Upper lobe of left lung (tissue), 6 donors: ENCODE results near the gene GDF10. TPM values are rescaled to one million over a fixed set of nuclear protein-coding genes. Genes with fewer than 3 reads are reported as not detected.

Experiments used
- ATAC-seq, 2 donors: fragments of 200-7000 bp; cut with Tn5 transposase; one replicate each; pipeline ENCODE4 v1.9.1; 2022; ENCODE audit warnings: mild to moderate bottlenecking in 2 of 2, moderate library complexity in 2 of 2; ENCODE audit not compliant: low FRiP score in 2 of 2
- DNase-seq, 2 donors: peaks; one replicate each; pipeline ENCODE4 v3.0.0-alpha.2; 2019 to 2020
- H3K27ac ChIP-seq, 4 donors: fragments of 200-600 bp; sonication (generic); one replicate each; pipeline ENCODE4 v1.5.1; 2016 to 2019
- H3K27me3 ChIP-seq, 4 donors: fragments of 200-600 bp; sonication (generic); one replicate each; pipeline ENCODE4 v1.5.1; 2017 to 2019
- H3K36me3 ChIP-seq, 4 donors: fragments of 200-600 bp; sonication (generic); one replicate each; pipeline ENCODE4 v1.5.1; 2016 to 2019
- H3K4me1 ChIP-seq, 4 donors: fragments of 200-600 bp; sonication (generic); one replicate each; pipeline ENCODE4 v1.5.1; 2018 to 2019
- H3K4me3 ChIP-seq, 4 donors: fragments of 200-600 bp; sonication (generic); one replicate each; pipeline ENCODE4 v1.5.1; 2017 to 2019; ENCODE audit warnings: mild to moderate bottlenecking in 2 of 4, moderate library complexity in 1 of 4
- H3K9me3 ChIP-seq, 4 donors: fragments of 200-600 bp; sonication (generic); one replicate each; pipeline ENCODE4 v1.5.1; 2018 to 2019
- CTCF ChIP-seq, 6 experiments: fragments of 450-650 bp in 4 of 6; fragments of 200-600 bp in 2 of 6; sonication (generic) in 2 of 6; IDR thresholded peaks; one replicate each; pipeline ENCODE4 v1.5.1; 2016 to 2019; ENCODE audit warnings: antibody characterized with exemption in 6 of 6
- EP300 ChIP-seq, 4 donors: sonication (generic); formaldehyde crosslinking; IDR thresholded peaks; one replicate each; pipeline ENCODE4 v1.5.1; 2017; ENCODE audit warnings: antibody characterized with exemption in 4 of 4, control low read depth in 2 of 4
- POLR2A ChIP-seq, 4 donors: fragments of 450-650 bp; IDR thresholded peaks; one replicate each; pipeline ENCODE4 v1.5.1; 2016 to 2017; ENCODE audit warnings: antibody characterized with exemption in 4 of 4, mild to moderate bottlenecking in 2 of 4
- POLR2AphosphoS5 ChIP-seq, 2 donors: sonication (generic); formaldehyde crosslinking; IDR thresholded peaks; one replicate each; pipeline ENCODE4 v1.5.1; 2017; ENCODE audit warnings: antibody characterized with exemption in 2 of 2
- WGBS, 2 donors: methylation state at CpG; one replicate each; pipeline ENCODE4 v1.1.5; 2017 to 2018; 5-methylcytosine and 5-hydroxymethylcytosine counted together
- total RNA-seq, 6 donors: library from RNA; depleted of rRNA in 4 of 6; stranded (reverse); fragments of >200 nt in 4 of 6; gene quantifications; one replicate each; pipeline versions ENCODE4 v1.1.0 to v1.2.1, GENCODE V29; 2016 to 2021
- donor health status: DM: no; HTN: no; CAD: no; lungs with moderate emphysema.
- donor health status: DM: no; HTN: yes; CAD: no; lungs with severe emphysema.

Gene GDF10
- total RNA-seq, 6 donors from 2014 or later, result 1.8 to 23.4 (median 7.8) TPM

GRCh38 chr10:47268696-47269095 lies 31.3 kb upstream of the GDF10 start:
- no peaks in the 10 kb centered on the region for H3K36me3 ChIP-seq
- ATAC-seq, result no peak
- WGBS, 2 donors, result 94 to 96% methylated on average over 9 of the region's 9 CpGs
- DNase-seq, result no peak
- no peaks in the 10 kb centered on the region for H3K27me3 ChIP-seq
- no peak for TF ChIP-seq EP300 (IDR thresholded peaks at IDR 0.05)
- no peak for TF ChIP-seq POLR2A (IDR thresholded peaks at IDR 0.05)
- TF ChIP-seq POLR2AphosphoS5 (IDR thresholded peaks at IDR 0.05), result no peak
- TF ChIP-seq CTCF (IDR thresholded peaks at IDR 0.05), result no peak
- no peak overlapping the region for H3K27ac ChIP-seq
- H3K4me3 ChIP-seq, result no peak overlapping the region
- peaks cover 0 to 3% (median 0%) of the 10 kb centered on the region in 4 donors for H3K9me3 ChIP-seq
- H3K4me1 ChIP-seq, result no peaks in the 10 kb centered on the region

- no peaks in the 10 kb centered on the region for H3K36me3 ChIP-seq
- peaks cover 0 to 3% (median 0%) of the 10 kb centered on the region in 4 donors for H3K9me3 ChIP-seq
- DNase-seq (no peak), ATAC-seq (no peak)
- H3K27me3 ChIP-seq, result no peaks in the 10 kb centered on the region
- WGBS, 2 donors, result 56 to 59% methylated on average over 5 of the region's 5 CpGs
- H3K27ac ChIP-seq, result no peak overlapping the region
- H3K4me1 ChIP-seq, result no peaks in the 10 kb centered on the region
- TF ChIP-seq POLR2AphosphoS5 (IDR thresholded peaks at IDR 0.05), result no peak
- no peak for TF ChIP-seq CTCF (IDR thresholded peaks at IDR 0.05)
- no peak for TF ChIP-seq POLR2A (IDR thresholded peaks at IDR 0.05)
- TF ChIP-seq EP300 (IDR thresholded peaks at IDR 0.05), result no peak
- H3K4me3 ChIP-seq, result no peak overlapping the region
These were observed 30.7 kb upstream of the GDF10 start for GRCh38 chr10:47269294-47269693.

GRCh38 chr10:47276071-47276470 lies 23.9 kb upstream of the GDF10 start:
- no peak for TF ChIP-seq POLR2A (IDR thresholded peaks at IDR 0.05)
- no peak for TF ChIP-seq EP300 (IDR thresholded peaks at IDR 0.05)
- no peak for TF ChIP-seq CTCF (IDR thresholded peaks at IDR 0.05)
- TF ChIP-seq POLR2AphosphoS5 (IDR thresholded peaks at IDR 0.05), result no peak
- ATAC-seq, result no peak
- DNase-seq, result no peak
- peaks cover 0 to 3% (median 0%) of the 10 kb centered on the region in 4 donors for H3K9me3 ChIP-seq
- H3K27me3 ChIP-seq, result no peaks in the 10 kb centered on the region
- H3K4me1 ChIP-seq, result no peaks in the 10 kb centered on the region
- H3K27ac ChIP-seq, result no peak overlapping the region
- WGBS, 2 donors, result 73 to 93% methylated on average over 2 of the region's 2 CpGs
- no peak overlapping the region for H3K4me3 ChIP-seq
- H3K36me3 ChIP-seq, result no peaks in the 10 kb centered on the region

GRCh38 chr10:47276576-47277351 lies 23.2 kb upstream of the GDF10 start:
- DNase-seq (no peak), ATAC-seq (no peak)
- H3K4me1 ChIP-seq, result no peaks in the 10 kb centered on the region
- no peaks in the 10 kb centered on the region for H3K27me3 ChIP-seq
- WGBS, 2 donors, result 86 to 87% methylated on average over 11 of the region's 11 CpGs
- no peak overlapping the region for H3K27ac ChIP-seq
- H3K36me3 ChIP-seq, result no peaks in the 10 kb centered on the region
- no peak for TF ChIP-seq POLR2AphosphoS5 (IDR thresholded peaks at IDR 0.05)
- no peak for TF ChIP-seq POLR2A (IDR thresholded peaks at IDR 0.05)
- no peak for TF ChIP-seq CTCF (IDR thresholded peaks at IDR 0.05)
- TF ChIP-seq EP300 (IDR thresholded peaks at IDR 0.05), result no peak
- H3K9me3 ChIP-seq, result peaks cover 0 to 3% (median 0%) of the 10 kb centered on the region in 4 donors
- H3K4me3 ChIP-seq, result no peak overlapping the region
